HCT116 (cell line): ENCODE measurements around the gene TMEM134. TPM values are rescaled to one million over a fixed set of nuclear protein-coding genes. Genes with fewer than 3 reads are reported as not detected.

Experiments used
- ATF3 ChIP-seq: IDR thresholded peaks from 2 replicates; pipeline ENCODE4 v1.6.1; 2012
- CBX3 ChIP-seq: IDR thresholded peaks from 2 replicates; pipeline ENCODE4 v1.6.1; 2012; ENCODE audit warnings: low read depth
- EGR1 ChIP-seq: IDR thresholded peaks from 2 replicates; pipeline ENCODE4 v1.6.1; 2012; ENCODE audit warnings: low read depth
- JUND ChIP-seq: IDR thresholded peaks from 2 replicates; pipeline ENCODE4 v1.6.1; 2012
- REST ChIP-seq: IDR thresholded peaks from 2 replicates; pipeline ENCODE4 v1.6.1; 2012; ENCODE audit warnings: low read depth
- YY1 ChIP-seq: IDR thresholded peaks from 2 replicates; pipeline ENCODE4 v1.6.1; 2011; ENCODE audit warnings: low read length, low read depth, moderate library complexity, mild to moderate bottlenecking; ENCODE audit not compliant: insufficient replicate concordance; ENCODE audit errors: extremely low read depth
- ZBTB33 ChIP-seq: IDR thresholded peaks from 2 replicates; pipeline ENCODE4 v1.6.1; 2011; ENCODE audit warnings: mild to moderate bottlenecking, low read length, moderate library complexity; ENCODE audit not compliant: insufficient replicate concordance; ENCODE audit errors: extremely low read depth
- total RNA-seq: library from RNA; stranded (reverse); gene quantifications from one replicate; pipeline ENCODE4 v1.2.1, GENCODE V29; 2021; ENCODE audit not compliant: unreplicated experiment

The TMEM134 gene
- total RNA-seq, 1 experiment from 2014 or later = 44.2 TPM

GRCh38 chr11:67508486-67509121, 39.6 kb upstream of the TMEM134 start (continued):
- no peak for TF ChIP-seq ZBTB33
- TF ChIP-seq EGR1 = no peak
- TF ChIP-seq ATF3 = no peak
- TF ChIP-seq YY1 = no peak
- no peak for TF ChIP-seq JUND
- no peak for TF ChIP-seq CBX3
- TF ChIP-seq REST = no peak
- TF ChIP-seq, all 23 proteins: peak for 3
